DMS 273 treated with DMSO at 0.1 percent for 48 hours (cell line): ENCODE data around the gene CT45A5.
"Not testable (repeated sequence)": the region's sequence is repeated elsewhere in the genome, so short reads cannot be mapped to it uniquely, and the experiment has no call there.

Source experiments
- DNase-seq: peaks from one replicate; lab custom pipeline; 2025; lab: John Stamatoyannopoulos, UW

CT45A5 gene, protein sequence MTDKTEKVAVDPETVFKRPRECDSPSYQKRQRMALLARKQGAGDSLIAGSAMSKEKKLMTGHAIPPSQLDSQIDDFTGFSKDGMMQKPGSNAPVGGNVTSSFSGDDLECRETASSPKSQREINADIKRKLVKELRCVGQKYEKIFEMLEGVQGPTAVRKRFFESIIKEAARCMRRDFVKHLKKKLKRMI

DNA sequence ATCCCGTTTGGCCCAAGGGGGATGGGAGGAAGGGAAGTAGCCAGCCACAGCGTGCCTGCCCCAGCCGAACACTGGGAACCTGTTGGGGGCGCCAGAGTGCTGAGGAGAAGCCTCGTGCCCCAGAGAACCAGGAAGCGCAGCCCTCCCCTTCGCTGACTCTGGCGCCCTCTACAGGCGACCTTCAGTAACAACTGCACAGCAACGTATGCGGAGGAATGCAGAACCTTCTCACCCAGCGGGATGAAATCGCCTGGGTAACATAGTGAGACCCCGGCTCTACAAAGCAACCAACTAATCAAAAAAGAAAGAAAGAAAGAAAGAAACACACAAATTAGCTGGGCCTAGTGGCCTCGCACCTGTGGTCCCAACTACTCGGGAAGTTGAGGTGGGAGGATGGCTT, at the start of gene CT45A5:
Gene CT45A5 (minus strand): TSS at position 101 of the 400 bp plus-strand sequence. CDS start 3,774 bp downstream, outside the sequence.
- not testable (repeated sequence) for DNase-seq

DNA sequence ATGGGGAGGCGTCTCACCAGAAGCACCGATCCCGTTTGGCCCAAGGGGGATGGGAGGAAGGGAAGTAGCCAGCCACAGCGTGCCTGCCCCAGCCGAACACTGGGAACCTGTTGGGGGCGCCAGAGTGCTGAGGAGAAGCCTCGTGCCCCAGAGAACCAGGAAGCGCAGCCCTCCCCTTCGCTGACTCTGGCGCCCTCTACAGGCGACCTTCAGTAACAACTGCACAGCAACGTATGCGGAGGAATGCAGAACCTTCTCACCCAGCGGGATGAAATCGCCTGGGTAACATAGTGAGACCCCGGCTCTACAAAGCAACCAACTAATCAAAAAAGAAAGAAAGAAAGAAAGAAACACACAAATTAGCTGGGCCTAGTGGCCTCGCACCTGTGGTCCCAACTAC, 34.6 kb upstream of the CT45A5 start, which contains the start of gene CT45A2:
Gene CT45A2 (minus strand): TSS at position 101 of the 400 bp plus-strand sequence. CDS start 3,747 bp downstream, outside the sequence.
- DNase-seq: not testable (repeated sequence)

DNA sequence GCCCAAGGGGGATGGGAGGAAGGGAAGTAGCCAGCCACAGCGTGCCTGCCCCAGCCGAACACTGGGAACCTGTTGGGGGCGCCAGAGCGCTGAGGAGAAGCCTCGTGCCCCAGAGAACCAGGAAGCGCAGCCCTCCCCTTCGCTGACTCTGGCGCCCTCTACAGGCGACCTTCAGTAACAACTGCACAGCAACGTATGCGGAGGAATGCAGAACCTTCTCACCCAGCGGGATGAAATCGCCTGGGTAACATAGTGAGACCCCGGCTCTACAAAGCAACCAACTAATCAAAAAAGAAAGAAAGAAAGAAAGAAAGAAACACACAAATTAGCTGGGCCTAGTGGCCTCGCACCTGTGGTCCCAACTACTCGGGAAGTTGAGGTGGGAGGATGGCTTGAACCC, 17.4 kb upstream of the CT45A5 start, which contains the start of gene CT45A6:
Gene CT45A6 (minus strand): TSS at position 101 of the 400 bp plus-strand sequence. CDS start 3,794 bp downstream, outside the sequence.
- DNase-seq: not testable (repeated sequence)

DNA sequence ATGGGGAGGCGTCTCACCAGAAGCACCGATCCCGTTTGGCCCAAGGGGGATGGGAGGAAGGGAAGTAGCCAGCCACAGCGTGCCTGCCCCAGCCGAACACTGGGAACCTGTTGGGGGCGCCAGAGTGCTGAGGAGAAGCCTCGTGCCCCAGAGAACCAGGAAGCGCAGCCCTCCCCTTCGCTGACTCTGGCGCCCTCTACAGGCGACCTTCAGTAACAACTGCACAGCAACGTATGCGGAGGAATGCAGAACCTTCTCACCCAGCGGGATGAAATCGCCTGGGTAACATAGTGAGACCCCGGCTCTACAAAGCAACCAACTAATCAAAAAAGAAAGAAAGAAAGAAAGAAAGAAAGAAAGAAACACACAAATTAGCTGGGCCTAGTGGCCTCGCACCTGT, 17.2 kb downstream of the CT45A5 start, which contains the start of gene CT45A3:
Gene CT45A3 (minus strand): TSS at position 101 of the 400 bp plus-strand sequence. CDS start 3,747 bp downstream, outside the sequence.
- not testable (repeated sequence) for DNase-seq

DNA sequence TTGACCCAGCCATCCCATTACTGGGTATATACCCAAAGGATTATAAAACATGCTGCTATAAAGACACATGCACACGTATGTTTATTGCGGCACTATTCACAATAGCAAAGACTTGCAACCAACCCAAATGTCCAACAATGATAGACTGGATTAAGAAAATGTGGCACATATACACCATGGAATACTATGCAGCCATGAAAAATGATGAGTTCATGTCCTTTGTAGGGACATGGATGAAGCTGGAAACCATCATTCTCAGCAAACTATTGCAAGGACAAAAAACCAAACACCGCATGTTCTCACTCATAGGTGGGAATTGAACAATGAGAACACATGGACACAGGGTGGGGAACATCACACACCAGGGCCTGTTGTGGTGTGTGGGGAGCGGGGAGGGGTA, 40.6 kb downstream of the CT45A5 start:
- DNase-seq: not testable (repeated sequence)

DNA sequence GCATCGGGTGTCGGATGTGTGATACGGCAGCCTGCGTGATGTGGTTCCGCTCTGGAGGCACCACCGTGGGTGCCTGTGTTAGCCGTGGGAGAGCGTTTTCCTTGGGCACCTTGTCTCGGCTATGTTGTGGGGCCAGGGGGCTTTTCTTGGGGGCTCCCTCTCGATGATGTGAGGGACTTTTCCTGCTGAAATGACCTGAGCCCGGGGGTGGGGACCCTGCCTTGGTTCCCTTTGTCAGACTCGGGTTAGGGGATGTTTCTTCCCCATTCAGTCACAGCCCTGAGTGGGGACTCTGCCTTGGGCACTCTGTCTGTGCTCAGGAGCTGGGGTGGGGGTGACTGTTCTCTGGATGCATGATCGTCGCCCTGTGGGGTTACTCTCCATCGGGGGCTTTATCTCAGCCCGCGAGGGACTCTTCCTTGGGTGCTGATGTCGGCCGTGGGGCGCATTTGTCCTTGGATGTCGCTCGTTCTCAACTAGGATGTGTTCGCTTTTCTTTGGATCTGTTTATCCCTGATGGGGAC, 44.0 kb downstream of the CT45A5 start:
- no peak for DNase-seq

DNA sequence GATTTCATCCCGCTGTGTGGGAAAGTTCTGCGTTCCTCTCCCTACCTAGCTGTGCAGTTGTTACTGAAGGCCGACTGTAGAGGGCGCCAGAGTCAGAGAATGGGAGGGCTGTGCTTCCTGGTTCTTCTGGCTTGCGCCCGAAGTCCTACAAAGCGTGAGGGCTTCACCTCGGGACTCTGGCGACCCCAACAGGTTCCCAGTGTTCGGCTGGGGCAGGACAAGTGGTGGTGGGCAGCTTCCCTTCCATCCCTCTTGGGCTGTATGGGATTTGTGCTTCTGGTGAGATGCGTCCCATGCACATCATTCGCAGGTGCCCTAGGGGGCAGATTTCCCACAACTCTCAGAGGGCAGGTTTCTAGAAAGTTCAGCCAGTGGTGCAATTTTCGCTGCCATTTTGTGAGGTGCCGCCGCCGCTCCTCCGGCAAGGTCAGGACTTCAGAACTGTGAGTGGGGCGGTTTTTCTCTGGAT, 44.6 kb downstream of the CT45A5 start:
- DNase-seq: no peak

DNA sequence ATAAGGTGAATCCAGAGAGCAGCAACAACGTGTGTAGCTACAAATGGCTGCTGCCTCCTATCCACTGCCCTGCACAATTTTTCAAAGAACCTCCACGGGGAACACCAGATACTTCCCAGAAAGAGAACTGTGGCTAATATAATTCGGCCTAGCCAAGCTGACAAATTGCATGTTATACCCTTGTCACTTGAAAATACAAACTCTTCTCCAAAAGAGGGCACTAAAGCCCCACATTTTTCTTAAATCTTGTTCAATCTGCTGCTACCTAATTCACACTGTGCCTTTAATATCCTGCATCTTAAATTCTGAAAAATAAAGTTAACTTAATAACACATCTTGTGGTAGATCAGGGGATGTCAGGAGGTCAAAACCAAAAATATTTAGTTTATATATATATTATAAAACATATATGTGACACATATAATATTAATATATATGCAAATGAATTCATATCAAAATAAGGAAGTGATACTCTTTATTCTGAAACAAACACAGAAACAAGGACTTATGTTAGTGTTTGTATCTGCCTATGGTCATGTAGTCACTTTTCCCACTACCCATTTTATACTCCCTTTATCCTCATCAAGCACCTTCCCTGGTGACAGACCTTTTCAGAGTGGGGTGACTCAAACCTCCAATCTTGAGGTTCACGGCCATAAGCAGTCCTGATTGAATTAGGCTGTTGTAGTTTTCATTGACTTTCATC, 47.8 kb downstream of the CT45A5 start:
- DNase-seq: no peak

DNA sequence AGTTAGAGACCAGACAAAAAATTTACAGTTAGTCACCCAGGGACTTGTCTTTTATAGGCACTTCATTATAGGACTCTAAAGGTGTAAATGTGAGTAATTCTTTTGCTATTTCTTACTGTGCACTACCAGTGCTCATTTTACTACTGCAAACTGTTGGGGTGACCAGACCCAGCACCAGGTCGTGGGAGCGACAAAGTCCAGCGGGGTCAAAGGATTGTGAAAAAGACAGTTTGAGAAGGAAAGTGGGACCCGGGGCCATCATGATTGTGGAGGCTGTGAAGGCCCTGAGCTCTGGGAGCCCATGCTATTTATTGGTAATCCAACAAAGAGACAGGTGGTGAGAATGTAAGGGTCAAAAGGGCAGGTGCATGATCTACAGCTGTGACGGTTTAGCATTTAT, 50.6 kb downstream of the CT45A5 start:
- DNase-seq: not testable (repeated sequence)
